ENCODE data around the gene ZDHHC9. TPM values are rescaled to one million over a fixed set of nuclear protein-coding genes. Genes with fewer than 3 reads are reported as not detected.

The ZDHHC9 gene
- total RNA-seq, 3 donors from 2014 or later: 21.8 to 36.2 (median 34.4) TPM

DNA sequence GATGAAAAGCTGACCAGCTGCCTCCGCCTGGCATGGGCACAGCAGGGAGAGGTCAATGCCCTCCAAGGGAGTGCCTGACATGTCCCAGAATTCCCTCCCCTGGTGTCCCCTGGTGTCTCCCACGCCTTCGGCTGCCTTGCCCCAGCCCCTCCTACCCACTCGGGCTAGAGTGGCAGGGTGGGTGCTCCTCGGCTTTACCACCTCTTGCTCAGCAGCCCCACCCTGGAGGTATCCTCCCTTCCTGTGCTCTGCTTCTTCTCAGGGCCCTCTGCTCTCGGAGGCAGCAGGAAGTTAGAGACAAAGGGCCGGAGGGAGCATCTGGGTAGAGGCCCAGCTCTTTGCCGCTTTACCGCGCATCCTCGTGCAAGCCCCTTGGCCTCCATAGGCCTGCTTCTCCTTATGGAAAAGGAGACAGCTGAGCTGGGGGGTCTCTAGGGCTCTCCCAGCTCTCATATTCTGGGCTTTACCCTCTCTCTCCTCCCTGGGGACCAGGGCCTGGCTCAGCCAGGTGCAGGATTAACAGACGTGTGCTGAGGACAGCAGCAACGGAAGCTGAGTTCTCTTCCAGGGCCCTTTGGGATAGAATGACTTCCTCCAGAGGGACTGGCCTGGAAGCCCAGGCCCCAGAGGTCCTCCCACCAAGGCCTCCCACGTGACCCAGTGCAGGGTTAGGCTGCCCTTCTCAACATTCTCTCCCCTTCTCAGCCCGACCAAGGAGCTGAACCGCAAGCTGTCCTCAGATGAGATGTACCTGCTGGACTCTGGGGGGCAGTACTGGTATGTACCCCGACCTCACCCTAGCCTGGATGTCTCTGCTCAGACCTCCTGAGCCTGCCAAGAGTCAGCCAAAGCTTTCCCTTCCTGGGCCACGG, 87.7 kb downstream of the ZDHHC9 start:
- Histone ChIP-seq H3K27me3 (peaks cover 0 to 19% of the 10 kb centered on the region in 2 donors), H3K9me3 (no peaks in the 10 kb centered on the region), H3K4me3 (no peak overlapping the region), H3K4me1 (no peaks in the 10 kb centered on the region), H3K27ac (no peak overlapping the region), H3K36me3 (no peaks in the 10 kb centered on the region)
- no peak for DNase-seq (ENCODE audit: low spot score in 2 of 2)
- no peak for TF ChIP-seq POLR2AphosphoS5 (IDR thresholded peaks at IDR 0.05)
- no peak for TF ChIP-seq POLR2A (IDR thresholded peaks at IDR 0.05)
- TF ChIP-seq CTCF (IDR thresholded peaks at IDR 0.05): no peak
- intact Hi-C loops (cut with DNase I; ENCODE audit: low total_unique reads): no loop called here

DNA sequence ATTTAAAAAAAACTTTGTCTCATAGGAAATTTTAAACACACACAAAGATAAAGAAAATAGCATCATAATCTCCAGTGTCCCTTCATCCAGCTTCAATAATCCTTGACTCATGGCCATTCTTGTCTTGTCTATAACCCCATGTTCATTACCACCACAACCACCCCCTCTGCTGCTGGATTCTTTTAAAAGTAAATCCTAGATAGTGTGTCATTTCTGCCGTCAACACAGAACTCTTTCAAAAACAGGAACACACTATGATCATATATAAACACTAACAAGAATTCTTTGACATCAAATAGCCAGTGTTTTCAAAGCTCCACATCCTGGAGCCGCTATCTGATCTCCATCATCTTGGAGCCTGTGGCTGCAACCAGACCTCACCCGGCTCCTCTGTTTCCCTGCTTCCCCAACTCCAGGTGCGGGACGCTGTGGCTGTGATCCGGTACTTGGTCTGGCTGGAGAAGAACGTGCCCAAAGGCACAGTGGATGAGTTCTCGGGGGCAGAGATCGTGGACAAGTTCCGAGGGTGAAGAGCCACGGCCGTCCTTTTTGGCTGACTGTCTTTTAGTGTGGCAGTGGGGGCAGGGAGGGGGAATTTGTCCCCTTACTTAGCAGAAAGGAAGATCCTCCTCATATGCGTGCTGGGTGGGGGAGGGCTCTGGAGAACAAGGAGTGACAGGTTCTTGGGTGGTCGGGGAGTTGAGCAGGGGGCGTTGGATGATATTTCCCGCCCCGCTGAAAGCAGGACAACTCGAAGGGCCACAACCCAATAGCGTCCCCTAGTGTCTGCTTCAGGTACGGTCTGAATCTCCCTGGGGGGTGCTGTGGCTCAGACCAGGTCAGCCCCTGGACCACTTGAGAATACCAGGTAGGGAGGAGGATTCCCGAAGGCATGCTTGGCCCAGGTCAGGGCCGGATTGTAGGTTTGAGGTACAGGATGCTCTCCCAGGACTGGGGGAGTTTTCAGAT, 89.3 kb downstream of the ZDHHC9 start:
- Histone ChIP-seq H3K27me3 (peaks cover 0 to 24% of the 10 kb centered on the region in 2 donors), H3K36me3 (no peaks in the 10 kb centered on the region), H3K4me1 (no peaks in the 10 kb centered on the region), H3K9me3 (no peaks in the 10 kb centered on the region), H3K27ac (no peak overlapping the region), H3K4me3 (no peak overlapping the region)
- TF ChIP-seq CTCF (IDR thresholded peaks at IDR 0.05) (no peak), POLR2A (IDR thresholded peaks at IDR 0.05) (no peak), POLR2AphosphoS5 (IDR thresholded peaks at IDR 0.05) (no peak)
- no peak for DNase-seq (ENCODE audit: low spot score in 2 of 2)
- intact Hi-C loops (cut with DNase I; ENCODE audit: low total_unique reads): no loop called here

Other genes with a start within 250 kb of the ZDHHC9 start
- 1 to 10 TPM in 2 of 3 donors, under 1 TPM in 1; 0.16 to 5.9 (median 4.5) TPM for gene APLN, start 188.9 kb downstream of the ZDHHC9 start, total RNA-seq
- 10 to 100 TPM in 1 of 3 donors, 1 to 10 TPM in 1, under 1 TPM in 1; 0.44 to 12.8 (median 3.9) TPM for gene XPNPEP2, start 104.9 kb downstream of the ZDHHC9 start, total RNA-seq
- gene SASH3, start 63.9 kb downstream of the ZDHHC9 start, total RNA-seq: 10 to 100 TPM in 1 of 3 donors, 1 to 10 TPM in 2; 6.6 to 18.7 (median 10.0) TPM
- 10 to 100 TPM; 17.3 to 22.6 (median 20.8) TPM for gene UTP14A, start 62.3 kb upstream of the ZDHHC9 start, total RNA-seq
- gene BCORL1, start 138.7 kb upstream of the ZDHHC9 start, total RNA-seq: 1 to 10 TPM; 4.5 to 5.0 (median 4.9) TPM